HepG2 (cell line): Measurements from ENCODE around the gene NPC1. TPM values are rescaled to one million over a fixed set of nuclear protein-coding genes. Genes with fewer than 3 reads are reported as not detected.

Source experiments
- ATF7-NPFF ChIP-seq: sonication (generic); formaldehyde crosslinking; IDR thresholded peaks from 2 replicates; pipeline ENCODE4 v1.8.1; 2023; ENCODE audit warnings: mild to moderate bottlenecking, low read depth, missing genetic modification reagents, moderate library complexity
- ERF ChIP-seq: IDR thresholded peaks from 2 replicates; pipeline ENCODE4 v1.6.1; 2018; ENCODE audit warnings: missing biosample characterization, missing genetic modification reagents
- FOXJ3 ChIP-seq: sonication (generic); formaldehyde crosslinking; IDR thresholded peaks from 2 replicates; pipeline ENCODE4 v1.4.0; 2020; ENCODE audit warnings: missing genetic modification reagents, mild to moderate bottlenecking, borderline replicate concordance
- HNF4G ChIP-seq, 2 experiments: sonication (generic) in 1 of 2; formaldehyde crosslinking in 1 of 2; IDR thresholded peaks; 2 replicates each; pipeline versions ENCODE4 v1.4.0 to v1.6.1; 2011 to 2020; ENCODE audit warnings: borderline replicate concordance in 2 of 2, low read depth in 2 of 2, mild to moderate bottlenecking in 2 of 2, low read length in 1 of 2, missing genetic modification reagents in 1 of 2, moderate library complexity in 1 of 2
- MTA1 ChIP-seq: sonication (generic); formaldehyde crosslinking; IDR thresholded peaks from 2 replicates; pipeline ENCODE4 v1.4.0; 2020; ENCODE audit warnings: missing genetic modification reagents, mild to moderate bottlenecking, borderline replicate concordance
- PAX8 ChIP-seq: sonication (generic); formaldehyde crosslinking; IDR thresholded peaks from 2 replicates; pipeline ENCODE4 v1.8.0; 2022; ENCODE audit warnings: mild to moderate bottlenecking, missing genetic modification reagents, borderline replicate concordance
- RBAK ChIP-seq: sonication (generic); formaldehyde crosslinking; IDR thresholded peaks from 2 replicates; pipeline ENCODE4 v1.5.1; 2020; ENCODE audit warnings: mild to moderate bottlenecking, missing genetic modification reagents
- SIX1 ChIP-seq: sonication (generic); formaldehyde crosslinking; IDR thresholded peaks from 2 replicates; pipeline ENCODE4 v1.4.0; 2020; ENCODE audit warnings: missing genetic modification reagents, borderline replicate concordance
- SP140L ChIP-seq: sonication (generic); formaldehyde crosslinking; IDR thresholded peaks from 2 replicates; pipeline ENCODE4 v1.4.0; 2020; ENCODE audit warnings: missing genetic modification reagents, borderline replicate concordance
- TCF7L2 ChIP-seq: IDR thresholded peaks from 2 replicates; pipeline ENCODE4 v1.6.1; 2011; ENCODE audit warnings: mild to moderate bottlenecking, low read depth, low read length, moderate library complexity
- TOPORS ChIP-seq: sonication (generic); formaldehyde crosslinking; IDR thresholded peaks from 2 replicates; pipeline ENCODE4 v1.8.0; 2023; ENCODE audit warnings: mild to moderate bottlenecking, missing genetic modification reagents
- ZBTB1 ChIP-seq: sonication (generic); formaldehyde crosslinking; IDR thresholded peaks from 2 replicates; pipeline ENCODE4 v1.4.0; 2020; ENCODE audit warnings: missing genetic modification reagents, borderline replicate concordance
- ZFP37 ChIP-seq: sonication (generic); formaldehyde crosslinking; IDR thresholded peaks from 2 replicates; pipeline ENCODE4 v1.4.0; 2020; ENCODE audit warnings: missing genetic modification reagents, borderline replicate concordance
- ZNF451 ChIP-seq: sonication (generic); formaldehyde crosslinking; IDR thresholded peaks from 2 replicates; pipeline ENCODE4 v1.5.0; 2020; ENCODE audit warnings: mild to moderate bottlenecking, missing genetic modification reagents
- ZNF749 ChIP-seq: sonication (generic); formaldehyde crosslinking; IDR thresholded peaks from 2 replicates; pipeline ENCODE4 v1.8.0; 2022; ENCODE audit warnings: mild to moderate bottlenecking, missing genetic modification reagents, moderate library complexity, borderline replicate concordance
- ZSCAN21 ChIP-seq: sonication (generic); formaldehyde crosslinking; IDR thresholded peaks from 2 replicates; pipeline ENCODE4 v1.8.0; 2022; ENCODE audit warnings: mild to moderate bottlenecking, missing genetic modification reagents, moderate library complexity, borderline replicate concordance
- polyA plus RNA-seq, 8 experiments: library from polyadenylated mRNA; depleted of rRNA in 3 of 8; stranded (reverse) in 7 of 8; unstranded in 1 of 8; fragments of >200 nt; fragmentation: Illumina TruSeq in 4 of 8; extraction: Trizol in 4 of 8; gene quantifications; 2 replicates each; pipeline versions ENCODE4 v1.2.1 to v1.2.3, GENCODE V29; 2011 to 2016; ENCODE audit warnings: low read depth in 4 of 8, missing spikeins in 1 of 8, mixed read lengths in 1 of 8; ENCODE audit not compliant: insufficient read depth in 1 of 8
- total RNA-seq, 5 experiments: library from RNA; depleted of rRNA; stranded (reverse); fragments of >200 nt; fragmentation: Illumina TruSeq; extraction: Trizol; gene quantifications; 2 replicates each; pipeline ENCODE4 v1.2.3, GENCODE V29; 2016; ENCODE audit warnings: low read depth in 1 of 5
- TF ChIP-seq, protein P1 (sequence below): sonication (generic); formaldehyde crosslinking; IDR thresholded peaks from 2 replicates; pipeline ENCODE4 v1.4.0; 2020; ENCODE audit warnings: missing genetic modification reagents, borderline replicate concordance
- TF ChIP-seq, protein P2 (sequence below): sonication (generic); formaldehyde crosslinking; IDR thresholded peaks from 2 replicates; pipeline ENCODE4 v1.9.0; 2021; ENCODE audit warnings: mild to moderate bottlenecking, missing genetic modification reagents
- TF ChIP-seq, protein P3 (sequence below): IDR thresholded peaks from 2 replicates; pipeline ENCODE4 v1.6.1; 2016

NPC1 gene
- total and polyA plus RNA-seq, 2 of the 13 experiments (the other 11 are each of a cell fraction or from before 2014, with no cell fraction given) = 46.5 to 114 TPM

GRCh38 chr18:23572012-23572411 is 14.3 kb downstream of the NPC1 start (continued):
- TF ChIP-seq, protein P1, sequence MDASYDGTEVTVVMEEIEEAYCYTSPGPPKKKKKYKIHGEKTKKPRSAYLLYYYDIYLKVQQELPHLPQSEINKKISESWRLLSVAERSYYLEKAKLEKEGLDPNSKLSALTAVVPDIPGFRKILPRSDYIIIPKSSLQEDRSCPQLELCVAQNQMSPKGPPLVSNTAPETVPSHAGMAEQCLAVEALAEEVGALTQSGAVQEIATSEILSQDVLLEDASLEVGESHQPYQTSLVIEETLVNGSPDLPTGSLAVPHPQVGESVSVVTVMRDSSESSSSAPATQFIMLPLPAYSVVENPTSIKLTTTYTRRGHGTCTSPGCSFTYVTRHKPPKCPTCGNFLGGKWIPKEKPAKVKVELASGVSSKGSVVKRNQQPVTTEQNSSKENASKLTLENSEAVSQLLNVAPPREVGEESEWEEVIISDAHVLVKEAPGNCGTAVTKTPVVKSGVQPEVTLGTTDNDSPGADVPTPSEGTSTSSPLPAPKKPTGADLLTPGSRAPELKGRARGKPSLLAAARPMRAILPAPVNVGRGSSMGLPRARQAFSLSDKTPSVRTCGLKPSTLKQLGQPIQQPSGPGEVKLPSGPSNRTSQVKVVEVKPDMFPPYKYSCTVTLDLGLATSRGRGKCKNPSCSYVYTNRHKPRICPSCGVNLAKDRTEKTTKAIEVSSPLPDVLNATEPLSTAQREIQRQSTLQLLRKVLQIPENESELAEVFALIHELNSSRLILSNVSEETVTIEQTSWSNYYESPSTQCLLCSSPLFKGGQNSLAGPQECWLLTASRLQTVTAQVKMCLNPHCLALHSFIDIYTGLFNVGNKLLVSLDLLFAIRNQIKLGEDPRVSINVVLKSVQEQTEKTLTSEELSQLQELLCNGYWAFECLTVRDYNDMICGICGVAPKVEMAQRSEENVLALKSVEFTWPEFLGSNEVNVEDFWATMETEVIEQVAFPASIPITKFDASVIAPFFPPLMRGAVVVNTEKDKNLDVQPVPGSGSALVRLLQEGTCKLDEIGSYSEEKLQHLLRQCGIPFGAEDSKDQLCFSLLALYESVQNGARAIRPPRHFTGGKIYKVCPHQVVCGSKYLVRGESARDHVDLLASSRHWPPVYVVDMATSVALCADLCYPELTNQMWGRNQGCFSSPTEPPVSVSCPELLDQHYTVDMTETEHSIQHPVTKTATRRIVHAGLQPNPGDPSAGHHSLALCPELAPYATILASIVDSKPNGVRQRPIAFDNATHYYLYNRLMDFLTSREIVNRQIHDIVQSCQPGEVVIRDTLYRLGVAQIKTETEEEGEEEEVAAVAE = no peak
- no peak for TF ChIP-seq ZSCAN21 (CRISPR knock-in tag)
- no peak for TF ChIP-seq TOPORS (CRISPR knock-in tag)
- no peak; the same call in 1 of the 2 replicates for TF ChIP-seq HNF4G (IDR thresholded peaks at IDR 0.05; ENCODE audit: borderline replicate concordance, low read depth, low read length)
- TF ChIP-seq HNF4G (CRISPR knock-in tag; IDR thresholded peaks at IDR 0.05; ENCODE audit: borderline replicate concordance, low read depth) = no peak
- TF ChIP-seq ZFP37 = no peak
- no peak for TF ChIP-seq SIX1 (CRISPR knock-in tag)
- TF ChIP-seq ERF (CRISPR knock-in tag) = no peak
- no peak for TF ChIP-seq FOXJ3 (CRISPR knock-in tag)
- no peak for TF ChIP-seq PAX8 (CRISPR knock-in tag)
- TF ChIP-seq ZNF451 = no peak
- TF ChIP-seq SP140L (CRISPR knock-in tag) = no peak
- TF ChIP-seq MTA1 (CRISPR knock-in tag) = no peak
- no peak for TF ChIP-seq ATF7-NPFF
- TF ChIP-seq, protein P2, sequence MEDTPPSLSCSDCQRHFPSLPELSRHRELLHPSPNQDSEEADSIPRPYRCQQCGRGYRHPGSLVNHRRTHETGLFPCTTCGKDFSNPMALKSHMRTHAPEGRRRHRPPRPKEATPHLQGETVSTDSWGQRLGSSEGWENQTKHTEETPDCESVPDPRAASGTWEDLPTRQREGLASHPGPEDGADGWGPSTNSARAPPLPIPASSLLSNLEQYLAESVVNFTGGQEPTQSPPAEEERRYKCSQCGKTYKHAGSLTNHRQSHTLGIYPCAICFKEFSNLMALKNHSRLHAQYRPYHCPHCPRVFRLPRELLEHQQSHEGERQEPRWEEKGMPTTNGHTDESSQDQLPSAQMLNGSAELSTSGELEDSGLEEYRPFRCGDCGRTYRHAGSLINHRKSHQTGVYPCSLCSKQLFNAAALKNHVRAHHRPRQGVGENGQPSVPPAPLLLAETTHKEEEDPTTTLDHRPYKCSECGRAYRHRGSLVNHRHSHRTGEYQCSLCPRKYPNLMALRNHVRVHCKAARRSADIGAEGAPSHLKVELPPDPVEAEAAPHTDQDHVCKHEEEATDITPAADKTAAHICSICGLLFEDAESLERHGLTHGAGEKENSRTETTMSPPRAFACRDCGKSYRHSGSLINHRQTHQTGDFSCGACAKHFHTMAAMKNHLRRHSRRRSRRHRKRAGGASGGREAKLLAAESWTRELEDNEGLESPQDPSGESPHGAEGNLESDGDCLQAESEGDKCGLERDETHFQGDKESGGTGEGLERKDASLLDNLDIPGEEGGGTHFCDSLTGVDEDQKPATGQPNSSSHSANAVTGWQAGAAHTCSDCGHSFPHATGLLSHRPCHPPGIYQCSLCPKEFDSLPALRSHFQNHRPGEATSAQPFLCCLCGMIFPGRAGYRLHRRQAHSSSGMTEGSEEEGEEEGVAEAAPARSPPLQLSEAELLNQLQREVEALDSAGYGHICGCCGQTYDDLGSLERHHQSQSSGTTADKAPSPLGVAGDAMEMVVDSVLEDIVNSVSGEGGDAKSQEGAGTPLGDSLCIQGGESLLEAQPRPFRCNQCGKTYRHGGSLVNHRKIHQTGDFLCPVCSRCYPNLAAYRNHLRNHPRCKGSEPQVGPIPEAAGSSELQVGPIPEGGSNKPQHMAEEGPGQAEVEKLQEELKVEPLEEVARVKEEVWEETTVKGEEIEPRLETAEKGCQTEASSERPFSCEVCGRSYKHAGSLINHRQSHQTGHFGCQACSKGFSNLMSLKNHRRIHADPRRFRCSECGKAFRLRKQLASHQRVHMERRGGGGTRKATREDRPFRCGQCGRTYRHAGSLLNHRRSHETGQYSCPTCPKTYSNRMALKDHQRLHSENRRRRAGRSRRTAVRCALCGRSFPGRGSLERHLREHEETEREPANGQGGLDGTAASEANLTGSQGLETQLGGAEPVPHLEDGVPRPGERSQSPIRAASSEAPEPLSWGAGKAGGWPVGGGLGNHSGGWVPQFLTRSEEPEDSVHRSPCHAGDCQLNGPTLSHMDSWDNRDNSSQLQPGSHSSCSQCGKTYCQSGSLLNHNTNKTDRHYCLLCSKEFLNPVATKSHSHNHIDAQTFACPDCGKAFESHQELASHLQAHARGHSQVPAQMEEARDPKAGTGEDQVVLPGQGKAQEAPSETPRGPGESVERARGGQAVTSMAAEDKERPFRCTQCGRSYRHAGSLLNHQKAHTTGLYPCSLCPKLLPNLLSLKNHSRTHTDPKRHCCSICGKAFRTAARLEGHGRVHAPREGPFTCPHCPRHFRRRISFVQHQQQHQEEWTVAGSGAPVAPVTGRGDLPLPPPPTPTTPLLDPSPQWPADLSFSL (CRISPR knock-in tag) = no peak
- TF ChIP-seq, protein P3, sequence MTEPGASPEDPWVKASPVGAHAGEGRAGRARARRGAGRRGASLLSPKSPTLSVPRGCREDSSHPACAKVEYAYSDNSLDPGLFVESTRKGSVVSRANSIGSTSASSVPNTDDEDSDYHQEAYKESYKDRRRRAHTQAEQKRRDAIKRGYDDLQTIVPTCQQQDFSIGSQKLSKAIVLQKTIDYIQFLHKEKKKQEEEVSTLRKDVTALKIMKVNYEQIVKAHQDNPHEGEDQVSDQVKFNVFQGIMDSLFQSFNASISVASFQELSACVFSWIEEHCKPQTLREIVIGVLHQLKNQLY (CRISPR knock-in tag) = no peak
- TF ChIP-seq RBAK (CRISPR knock-in tag) = no peak
- TF ChIP-seq ZBTB1 = no peak
- TF ChIP-seq ZNF749 (CRISPR knock-in tag) = no peak
- TF ChIP-seq TCF7L2 = no peak
